HCEC 1CT (cell line): Measurements from ENCODE around the gene SKIL.

Source experiments
- DNase-seq: peaks from one replicate; pipeline ENCODE4 v3.0.0-alpha.2; 2017

Gene SKIL

GRCh38 chr3:170413291-170413690 lies 55.8 kb downstream of the SKIL start:
- DNase-seq, result no peak

GRCh38 chr3:170414202-170414663 lies 56.7 kb downstream of the SKIL start:
- DNase-seq, result peak; percentile 93

DNA sequence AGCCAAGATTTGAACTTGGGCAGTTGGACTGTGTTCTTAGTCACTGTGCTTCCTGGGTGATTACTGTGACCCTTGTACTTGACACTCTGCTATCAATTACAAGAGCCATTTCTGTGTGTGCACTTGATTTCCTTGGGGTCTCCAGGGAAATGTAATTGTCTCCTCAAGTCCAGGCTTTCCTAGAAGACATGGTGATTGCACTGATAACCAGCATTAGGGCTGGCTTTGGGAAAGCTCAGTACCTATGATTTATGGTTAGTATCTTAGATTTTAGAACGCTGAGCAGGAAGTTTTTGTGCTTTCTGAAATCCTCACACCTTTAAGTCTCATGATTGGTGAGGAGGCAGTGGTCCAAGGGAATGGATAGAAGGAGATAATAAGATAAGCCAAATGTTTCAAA lies 59.6 kb downstream of the SKIL start:
- DNase-seq, result no peak

GRCh38 chr3:170418422-170419398 lies 61.2 kb downstream of the SKIL start, which contains the start of gene CLDN11:
TSS of gene CLDN11 (plus strand) at chr3:170418868. CDS start at chr3:170419067, 199 bp downstream.
- peak; percentile 67 for DNase-seq

DNA sequence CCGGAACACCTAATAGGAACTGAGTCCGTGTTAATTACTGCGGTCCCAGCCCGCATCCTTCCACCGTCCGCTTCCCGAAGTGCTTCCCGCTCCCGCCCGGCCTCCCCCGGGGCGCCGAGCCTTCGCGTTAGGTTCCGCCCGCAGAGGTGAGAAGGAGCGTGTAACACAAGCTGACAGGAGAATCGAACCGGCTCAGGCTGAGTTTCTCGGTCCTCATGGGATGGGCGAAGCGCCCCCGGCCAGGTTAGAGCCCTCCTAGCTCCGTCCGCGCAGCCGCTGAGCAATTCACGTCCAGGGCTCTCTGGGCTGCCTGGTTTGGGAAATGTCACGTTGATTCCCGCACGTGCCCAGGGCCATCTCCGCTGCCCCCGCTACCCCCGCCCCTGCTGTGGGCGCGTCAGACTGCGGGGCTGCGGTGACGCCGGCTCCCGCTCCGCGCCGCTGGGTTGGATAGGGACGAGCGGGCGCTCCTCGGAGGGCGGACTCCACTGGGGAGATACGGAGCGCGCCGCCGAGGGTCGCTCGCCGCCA lies 62.1 kb downstream of the SKIL start:
- DNase-seq, result no peak

DNA sequence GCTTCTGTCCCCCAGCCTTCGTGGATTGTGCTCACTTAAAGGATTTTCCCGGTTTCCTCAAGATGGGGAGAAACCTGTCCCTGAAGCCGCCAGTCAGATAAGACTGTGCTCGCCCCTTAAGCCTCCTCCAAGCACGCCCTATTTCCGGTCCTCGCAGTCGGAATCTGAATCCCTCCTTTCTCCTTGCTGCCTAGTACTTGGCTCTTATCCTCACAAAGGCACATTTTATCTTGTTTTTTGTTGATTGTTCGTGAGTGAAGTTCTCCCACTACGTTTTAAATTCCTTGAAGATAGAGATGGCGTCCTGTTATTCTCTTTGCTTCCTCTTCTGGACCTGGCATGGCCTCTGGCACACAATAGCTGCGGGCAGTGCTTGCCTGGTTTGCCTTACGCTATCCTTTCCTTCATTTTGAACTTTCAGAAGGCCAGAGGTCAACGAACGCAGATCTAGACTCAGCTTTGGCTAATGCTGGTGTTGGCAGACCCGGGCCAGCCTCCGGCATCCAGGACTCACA lies 62.8 kb downstream of the SKIL start:
- no peak for DNase-seq

- DNase-seq, result peak; percentile 11
Measured at GRCh38 chr3:170421111-170421641, 63.7 kb downstream of the SKIL start.

- no peak for DNase-seq
Measured at GRCh38 chr3:170421758-170422157, 64.2 kb downstream of the SKIL start.

- no peak for DNase-seq
Measured at GRCh38 chr3:170423001-170423615, 65.6 kb downstream of the SKIL start.

GRCh38 chr3:170424879-170425278 lies 67.4 kb downstream of the SKIL start:
- DNase-seq, result no peak

DNA sequence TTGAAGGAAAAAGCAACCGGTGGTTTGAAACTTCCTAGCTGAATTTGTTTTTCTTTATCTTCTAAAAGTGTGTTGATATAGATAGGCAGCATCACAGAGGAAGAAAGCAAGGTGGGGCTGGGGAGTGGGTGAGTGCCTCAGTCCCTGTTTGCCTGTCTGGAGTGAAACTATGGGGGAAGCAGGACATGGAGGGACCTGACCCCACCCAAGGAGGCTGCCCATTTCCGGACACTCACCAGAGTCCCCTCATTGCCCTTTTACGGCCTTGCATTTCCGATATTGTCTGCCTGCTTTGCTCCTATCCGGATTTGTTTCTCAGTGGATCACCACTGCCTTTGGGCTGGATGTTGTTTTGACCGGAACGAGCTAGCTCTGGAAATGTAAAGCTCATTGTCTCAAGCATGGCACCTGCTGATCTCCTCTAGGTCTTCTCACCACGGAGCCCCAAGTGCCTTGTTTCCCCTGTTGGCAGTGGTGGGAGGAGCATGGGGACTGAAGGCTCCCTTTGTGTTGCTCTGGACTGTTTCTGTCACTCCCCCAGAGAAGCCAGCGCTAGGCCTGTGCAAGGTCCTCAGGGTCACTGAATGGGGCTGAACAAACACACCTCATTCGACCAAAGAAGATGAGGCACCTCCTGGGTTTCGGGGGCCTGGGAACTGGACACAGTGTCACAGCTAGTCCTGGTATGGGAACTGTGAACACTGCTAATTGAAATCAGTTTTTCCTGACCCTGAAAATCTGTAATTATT lies 68.2 kb downstream of the SKIL start:
- no peak for DNase-seq

- no peak for DNase-seq
Measured at GRCh38 chr3:170426240-170426797, 68.8 kb downstream of the SKIL start.

DNA sequence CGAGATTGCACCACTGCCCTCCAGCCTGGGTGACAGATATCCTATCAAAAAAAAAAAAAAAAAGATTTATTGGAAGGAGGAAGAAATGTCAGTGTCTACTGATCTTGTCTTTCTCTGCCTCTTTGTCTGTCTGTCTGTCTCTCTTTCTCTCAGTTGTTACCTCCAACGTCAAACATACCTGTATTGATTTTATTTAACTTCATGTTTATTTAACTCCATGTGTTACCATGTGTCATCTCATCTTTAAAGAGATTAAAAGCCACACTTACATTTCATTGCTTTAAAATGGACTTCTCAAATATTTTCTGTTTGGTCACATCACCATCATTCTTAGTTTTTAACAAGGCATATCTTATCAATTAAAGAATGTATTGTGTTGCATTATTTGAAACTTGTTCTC lies 70.6 kb downstream of the SKIL start:
- no peak for DNase-seq

DNA sequence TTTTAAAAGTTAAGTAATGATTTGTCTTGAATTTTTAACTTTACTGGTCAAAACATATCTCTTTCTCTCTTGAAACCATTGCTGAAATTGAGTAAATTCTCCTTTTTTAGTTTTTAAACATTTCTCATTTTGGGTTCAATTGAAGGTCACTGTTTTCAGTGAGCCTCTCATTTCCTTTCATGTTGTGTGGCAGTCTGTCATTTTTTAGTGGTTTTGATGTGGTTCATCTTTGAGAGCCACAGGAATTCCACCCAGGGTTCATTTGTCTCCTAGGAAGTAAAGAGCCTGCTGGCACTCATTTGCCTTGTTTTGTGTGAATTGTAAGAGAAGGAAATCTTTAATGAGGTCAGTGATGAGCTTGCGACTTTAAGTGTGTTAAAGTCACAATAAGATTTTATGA lies 71.5 kb downstream of the SKIL start:
- peak; percentile 41 for DNase-seq

DNA sequence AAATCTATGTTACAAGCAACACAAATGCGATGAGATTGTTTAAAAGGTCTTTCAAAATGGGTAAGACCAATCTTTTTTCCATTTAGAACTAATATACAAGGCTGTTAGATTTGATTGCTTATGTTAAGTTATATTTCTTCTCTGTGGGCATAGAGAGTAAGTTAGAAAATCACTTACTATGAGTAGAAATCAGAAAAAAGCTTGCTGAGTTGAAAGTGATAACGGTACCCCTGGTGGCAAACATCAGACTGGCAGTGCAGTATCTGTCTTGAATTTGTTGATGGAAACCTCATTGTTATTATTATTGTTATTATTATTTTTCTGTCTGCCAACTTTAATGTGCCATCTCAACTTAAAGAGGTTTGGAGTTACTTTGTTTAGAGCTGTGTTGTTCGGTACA lies 73.5 kb downstream of the SKIL start:
- DNase-seq, result no peak

- no peak for DNase-seq
Measured at GRCh38 chr3:170432416-170432815, 74.9 kb downstream of the SKIL start.

DNA sequence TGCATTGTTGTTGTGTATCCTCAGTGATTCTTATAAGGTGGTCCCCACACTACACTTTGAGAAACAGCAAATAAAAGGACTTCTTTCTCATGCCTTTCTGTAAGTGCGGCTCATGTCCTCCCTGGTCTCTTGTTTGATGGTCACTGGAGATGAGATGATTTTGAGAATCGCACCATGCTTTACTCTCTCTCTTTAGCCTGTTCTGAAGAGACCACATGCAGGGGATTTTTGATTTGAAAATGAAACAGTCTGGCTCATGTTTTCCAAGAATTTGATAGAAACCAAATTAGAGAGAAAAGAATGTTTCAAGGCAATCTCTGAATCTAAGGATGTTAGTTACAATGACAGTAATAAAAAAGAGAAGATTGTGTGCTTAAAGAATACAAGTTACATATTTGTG lies 79.2 kb downstream of the SKIL start:
- DNase-seq, result no peak

DNA sequence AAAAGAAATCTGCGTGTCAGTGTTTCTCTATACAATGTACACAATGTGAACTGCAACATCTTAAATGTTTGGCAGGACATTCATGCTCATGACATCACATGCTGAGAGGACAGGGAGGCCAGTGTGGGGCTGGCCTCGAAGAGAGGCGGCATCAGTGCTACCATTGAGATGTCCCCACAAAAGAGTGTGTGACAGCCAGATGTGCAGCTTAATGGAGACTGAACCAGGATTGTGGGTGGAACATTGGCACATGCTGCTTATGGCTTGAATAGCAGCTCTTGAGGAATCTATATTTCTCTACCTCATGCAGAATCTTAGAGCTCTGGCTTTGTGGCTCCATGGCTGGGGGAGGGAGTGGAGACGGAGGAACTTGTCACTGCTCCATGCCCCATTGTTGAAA lies 79.7 kb downstream of the SKIL start:
- no peak for DNase-seq

DNA sequence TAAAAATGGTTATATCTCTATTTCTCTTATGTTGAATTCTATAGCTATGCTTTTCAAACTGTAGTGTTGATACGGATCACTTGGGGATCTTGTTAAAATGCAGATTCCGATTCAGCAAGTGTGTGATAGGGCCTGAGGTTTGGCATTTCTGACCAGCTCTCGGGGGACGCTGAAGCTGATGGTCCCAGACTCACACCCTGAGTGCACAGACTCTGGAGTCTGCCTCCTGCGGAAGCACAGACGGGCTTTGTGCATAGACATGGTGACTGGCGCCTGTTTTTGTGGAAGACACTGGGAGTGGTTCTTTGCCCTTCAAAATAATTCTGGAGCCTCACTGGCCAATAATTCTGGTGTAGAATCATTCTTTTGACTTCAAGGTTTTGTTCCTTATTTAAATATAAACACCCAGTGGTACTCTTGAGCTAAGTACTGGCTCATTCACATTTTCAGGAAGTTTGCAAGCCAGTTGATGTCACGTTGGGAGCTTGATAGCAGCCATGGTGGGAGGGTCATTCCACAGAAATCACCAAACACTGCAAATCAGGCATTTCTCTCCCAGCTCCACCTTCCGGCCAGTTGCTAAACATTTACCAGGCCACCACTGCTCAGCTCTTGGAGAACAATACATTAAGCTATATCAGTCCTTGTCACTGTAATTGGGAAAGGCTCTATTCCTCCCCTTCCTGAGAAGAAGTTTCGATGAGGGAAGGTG lies 80.3 kb downstream of the SKIL start:
- no peak for DNase-seq

GRCh38 chr3:170438836-170439235 lies 81.3 kb downstream of the SKIL start:
- DNase-seq, result no peak

GRCh38 chr3:170440344-170440743 lies 82.8 kb downstream of the SKIL start:
- DNase-seq, result peak; percentile 53

- no peak for DNase-seq
Measured at GRCh38 chr3:170441412-170441811, 83.9 kb downstream of the SKIL start.
